OCI-LY3 (cell line): ENCODE measurements around the gene TPPP2.

Experiments
- H2AFZ ChIP-seq: fragments of 200-600, 300-600 bp; shearing (Covaris generic); 2 replicates; pipeline ENCODE4 v1.6.0; 2014; ENCODE audit warnings: antibody characterized with exemption, low read depth, low read length
- H3K27ac ChIP-seq: fragments of 200-600, 300-600 bp; sonication (generic); 2 replicates; pipeline ENCODE4 v1.5.1; 2014; ENCODE audit warnings: mild to moderate bottlenecking, low read length, moderate library complexity, mixed read lengths
- H3K27me3 ChIP-seq: fragments of 200-600, 300-600 bp; sonication (generic); 2 replicates; pipeline ENCODE4 v1.6.1; 2014; ENCODE audit warnings: low read depth, low read length, mixed read lengths
- H3K36me3 ChIP-seq: fragments of 200-600, 300-600 bp; sonication (generic); replicated peaks from 2 replicates; pipeline ENCODE3; 2014; ENCODE audit warnings: low read depth, low read length, mixed read lengths
- H3K4me1 ChIP-seq: fragments of 300-600, 200-600 bp; sonication (generic); 2 replicates; pipeline ENCODE4 v1.6.1; 2014; ENCODE audit warnings: low read length, mixed read lengths
- H3K4me2 ChIP-seq: fragments of 200-600, 300-600 bp; sonication (generic); 2 replicates; pipeline ENCODE4 v1.6.1; 2014; ENCODE audit warnings: low read length, mixed read lengths
- H3K4me3 ChIP-seq: fragments of 300-600, 200-600 bp; sonication (generic); 2 replicates; pipeline ENCODE4 v1.5.1; 2014; ENCODE audit warnings: antibody characterized with exemption, mild to moderate bottlenecking, low read length, moderate library complexity
- H3K79me2 ChIP-seq: fragments of 300-600, 200-600 bp; shearing (Covaris generic); 2 replicates; pipeline ENCODE4 v1.6.1; 2014; ENCODE audit warnings: mild to moderate bottlenecking, low read length, mixed read lengths
- H3K9ac ChIP-seq: fragments of 300-600, 200-600 bp; shearing (Covaris generic); 2 replicates; pipeline ENCODE4 v1.6.0; 2014; ENCODE audit warnings: mild to moderate bottlenecking, low read length, moderate library complexity
- H3K9me3 ChIP-seq: fragments of 200-600, 300-600 bp; shearing (Covaris generic); 2 replicates; pipeline ENCODE4 v1.6.1; 2014; ENCODE audit warnings: low read length, mixed read lengths; ENCODE audit not compliant: insufficient read depth
- H4K20me1 ChIP-seq: fragments of 200-600, 300-600 bp; sonication (generic); 2 replicates; pipeline ENCODE4 v1.6.1; 2016; ENCODE audit warnings: low read length, mixed read lengths; ENCODE audit not compliant: insufficient read depth
- CTCF ChIP-seq: fragments of 200-600, 300-600 bp; sonication (generic); IDR thresholded peaks from 2 replicates; pipeline ENCODE4 v1.5.1; 2014; ENCODE audit warnings: antibody characterized with exemption, low read length, low read depth
- EZH2phosphoT487 ChIP-seq: fragments of 200-600 bp; shearing (Covaris generic); IDR thresholded peaks from 2 replicates; pipeline ENCODE4 v1.6.1; 2018; ENCODE audit warnings: antibody characterized with exemption, mixed run types, low read depth

Gene TPPP2

GRCh38 chr14:21047378-21047781, 17.4 kb downstream of the TPPP2 start:
- H3K9ac ChIP-seq: no peak overlapping the region
- H3K4me1 ChIP-seq: peaks cover 8% of the 10 kb centered on the region
- no peak overlapping the region for H2AFZ ChIP-seq
- H3K79me2 ChIP-seq: no peaks in the 10 kb centered on the region
- H3K9me3 ChIP-seq: no peaks in the 10 kb centered on the region
- H3K4me3 ChIP-seq: no peak overlapping the region
- TF ChIP-seq EZH2phosphoT487: no peak
- no peak for TF ChIP-seq CTCF
- peaks cover 32% of the 10 kb centered on the region for H3K27me3 ChIP-seq
- no peak overlapping the region for H3K27ac ChIP-seq
- no peaks in the 10 kb centered on the region for H3K36me3 ChIP-seq
- H4K20me1 ChIP-seq: no peaks in the 10 kb centered on the region
- H3K4me2 ChIP-seq: no peak overlapping the region

- H3K9ac ChIP-seq: no peak overlapping the region
- no peak for TF ChIP-seq CTCF
- TF ChIP-seq EZH2phosphoT487: no peak
- no peak overlapping the region for H3K27ac ChIP-seq
- no peak overlapping the region for H2AFZ ChIP-seq
- peaks cover 8% of the 10 kb centered on the region for H3K4me1 ChIP-seq
- no peak overlapping the region for H3K4me2 ChIP-seq
- H4K20me1 ChIP-seq: no peaks in the 10 kb centered on the region
- H3K9me3 ChIP-seq: no peaks in the 10 kb centered on the region
- no peaks in the 10 kb centered on the region for H3K36me3 ChIP-seq
- H3K79me2 ChIP-seq: no peaks in the 10 kb centered on the region
- H3K27me3 ChIP-seq: peaks cover 21% of the 10 kb centered on the region
- H3K4me3 ChIP-seq: no peak overlapping the region
These were observed 18.6 kb downstream of the TPPP2 start for GRCh38 chr14:21048638-21049037.

- no peaks in the 10 kb centered on the region for H3K9me3 ChIP-seq
- no peak overlapping the region for H3K4me2 ChIP-seq
- no peaks in the 10 kb centered on the region for H3K79me2 ChIP-seq
- H3K27me3 ChIP-seq: peaks cover 19% of the 10 kb centered on the region
- TF ChIP-seq EZH2phosphoT487 (no peak), CTCF (no peak)
- H4K20me1 ChIP-seq: no peaks in the 10 kb centered on the region
- no peak overlapping the region for H3K4me3 ChIP-seq
- H3K4me1 ChIP-seq: peaks cover 8% of the 10 kb centered on the region
- H3K9ac ChIP-seq: no peak overlapping the region
- no peaks in the 10 kb centered on the region for H3K36me3 ChIP-seq
- no peak overlapping the region for H2AFZ ChIP-seq
- no peak overlapping the region for H3K27ac ChIP-seq
These were observed 19.3 kb downstream of the TPPP2 start for GRCh38 chr14:21049271-21049673.

GRCh38 chr14:21050597-21050996, 20.6 kb downstream of the TPPP2 start:
- peaks cover 8% of the 10 kb centered on the region for H3K4me1 ChIP-seq
- H3K4me3 ChIP-seq: no peak overlapping the region
- no peaks in the 10 kb centered on the region for H4K20me1 ChIP-seq
- no peaks in the 10 kb centered on the region for H3K79me2 ChIP-seq
- TF ChIP-seq CTCF (no peak), EZH2phosphoT487 (no peak)
- no peaks in the 10 kb centered on the region for H3K9me3 ChIP-seq
- H3K9ac ChIP-seq: no peak overlapping the region
- H2AFZ ChIP-seq: no peak overlapping the region
- no peak overlapping the region for H3K27ac ChIP-seq
- H3K27me3 ChIP-seq: peaks cover 6% of the 10 kb centered on the region
- no peaks in the 10 kb centered on the region for H3K36me3 ChIP-seq
- no peak overlapping the region for H3K4me2 ChIP-seq
